ENCODE results near the gene TEP1. TPM values are rescaled to one million over a fixed set of nuclear protein-coding genes. Genes with fewer than 3 reads are reported as not detected.
"Not testable (repeated sequence)": the region's sequence is repeated elsewhere in the genome, so short reads cannot be mapped to it uniquely, and the experiment has no call there.

The TEP1 gene
- total and polyA plus RNA-seq, 2 of the 13 experiments (the other 11 are each of a cell fraction or from before 2014, with no cell fraction given), result 11.0 to 12.8 TPM

- DNase-seq (ENCODE audit: low spot score); FAIRE-seq; H3K4me2 ChIP-seq (ENCODE audit: low read depth, low read length); H3K9me3 ChIP-seq (ENCODE audit: low read length); H3K4me3 ChIP-seq (replicated peaks in 1 of 3; ENCODE audit: insufficient read depth in 1 of 3, low read depth in 2 of 3, low read length in 3 of 3); H3K27ac ChIP-seq (ENCODE audit: extremely low read length, insufficient read depth, low read length); intact Hi-C loops (cut with micrococcal nuclease; ENCODE audit: unreplicated experiment); CTCF ChIA-PET (ENCODE audit: low intra/inter-chr PET ratio, low total read pairs); ATAC-seq; H3K27me3 ChIP-seq (ENCODE audit: control insufficient read depth in 1 of 2, insufficient read depth in 2 of 2, low read length in 2 of 2); BruUV-seq (replicated peaks); H2AFZ ChIP-seq (ENCODE audit: low read length); H4K20me1 ChIP-seq (ENCODE audit: insufficient read depth, low read length); H3K9ac ChIP-seq (ENCODE audit: insufficient read depth, low read depth, low read length); TF ChIP-seq ATF7, CREB1 (CRISPR knock-in tag; IDR thresholded peaks at IDR 0.05): not testable (repeated sequence)
- TF ChIP-seq ATF7 (IDR thresholded peaks at IDR 0.05) (peak; percentile 96), CREB1 (IDR thresholded peaks at IDR 0.05) (0 out of 2 replicates have a peak, but pooled peaks have one; percentile 16)
- Histone ChIP-seq H3K36me3 (replicated peaks in 1 of 2; ENCODE audit: control insufficient read depth in 1 of 2, insufficient read depth in 2 of 2, low read length in 2 of 2) (peaks cover 25 to 58% of the 10 kb centered on the region in 2 experiments), H3K79me2 (ENCODE audit: insufficient read depth, low read length) (peaks cover 30% of the 10 kb centered on the region), H3K4me1 (ENCODE audit: insufficient read depth, low read length) (peaks cover 24% of the 10 kb centered on the region)
- POLR2A ChIA-PET, result interaction anchor here (1.0 to 4.0 kb wide), 3 partner anchors 9 to 40 kb away, joined by 3 to 54 read pairs (median 4); partner anchors contain the start of genes PIP4P1 and TEP1
- in situ Hi-C loops (cut with HindIII; ENCODE audit: extremely low pct_ligation_motif_present, low pct_unique_long_range_greater_than_20kb), result loop anchor here (25.0 kb wide), 2 partner anchors 116 to 159 kb away; partner anchors contain the start of genes CCNB1IP1 and PARP2
- 96% methylated on average over 8 of the region's 8 CpGs for WGBS (ENCODE audit: low lambda C conversion rate)
These were observed 39.5 kb upstream of the TEP1 start for GRCh38 chr14:20452831-20453230.

DNA sequence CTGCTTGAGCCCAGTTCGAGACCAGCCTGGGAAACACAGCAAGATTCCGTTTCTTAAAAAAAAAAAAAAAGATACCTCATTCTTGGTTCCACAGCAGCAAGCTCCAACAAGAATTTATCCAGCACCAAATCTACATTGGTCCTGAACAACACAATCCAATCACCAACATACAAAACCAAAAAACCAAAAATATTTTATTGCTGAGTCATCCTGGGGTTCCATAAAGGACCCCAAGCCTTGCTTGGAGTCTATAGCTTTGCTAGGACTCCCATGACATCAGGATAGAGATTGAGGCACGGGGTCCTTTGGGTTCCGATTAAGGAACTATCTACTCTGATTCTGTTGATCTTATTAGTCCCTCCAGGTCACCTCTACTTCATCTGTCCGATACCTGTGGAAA lies 33.6 kb upstream of the TEP1 start:
- intact Hi-C loops (cut with micrococcal nuclease; ENCODE audit: unreplicated experiment), result no loop called here
- no peak overlapping the region for H2AFZ ChIP-seq (ENCODE audit: low read length)
- CTCF ChIA-PET (ENCODE audit: low intra/inter-chr PET ratio, low total read pairs), result no interaction called here
- DNase-seq (ENCODE audit: low spot score) (no peak), FAIRE-seq (no peak), ATAC-seq (no peak)
- TF ChIP-seq NFE2L2 (IDR thresholded peaks at IDR 0.05; ENCODE audit: low read length) (peak; percentile 96), ZNF441 (CRISPR knock-in tag; IDR thresholded peaks at IDR 0.05; ENCODE audit: borderline replicate concordance) (no peak), ZNF691 (CRISPR knock-in tag; IDR thresholded peaks at IDR 0.05; ENCODE audit: borderline replicate concordance, low read depth) (no peak), SIX4 (CRISPR knock-in tag; IDR thresholded peaks at IDR 0.05) (no peak), MAFK (conservative IDR thresholded peaks at IDR 0.05 in 1 of 2, IDR thresholded peaks at IDR 0.05 in 1 of 2; ENCODE audit: low read length in 2 of 2) (peak; percentile 69 to 76)
- no peaks in the 10 kb centered on the region for H3K79me2 ChIP-seq (ENCODE audit: insufficient read depth, low read length)
- no peak overlapping the region for H3K9ac ChIP-seq (ENCODE audit: insufficient read depth, low read depth, low read length)
- peaks cover 22 to 61% of the 10 kb centered on the region in 2 experiments for H3K36me3 ChIP-seq (replicated peaks in 1 of 2; ENCODE audit: control insufficient read depth in 1 of 2, insufficient read depth in 2 of 2, low read length in 2 of 2)
- H3K4me2 ChIP-seq (ENCODE audit: low read depth, low read length), result no peak overlapping the region
- WGBS (ENCODE audit: low lambda C conversion rate), result over 99% methylated on average over 5 of the region's 5 CpGs
- no TSS peak for BruUV-seq (replicated peaks)
- peaks cover 18% of the 10 kb centered on the region for H3K4me1 ChIP-seq (ENCODE audit: insufficient read depth, low read length)
- no peaks in the 10 kb centered on the region for H3K27me3 ChIP-seq (ENCODE audit: control insufficient read depth in 1 of 2, insufficient read depth in 2 of 2, low read length in 2 of 2)
- POLR2A ChIA-PET, result interaction anchor here (3.3 kb wide), 1 partner anchor 8 kb away, joined by 18 read pairs; the partner anchor contains the start of genes APEX1 and OSGEP
- H3K9me3 ChIP-seq (ENCODE audit: low read length), result no peaks in the 10 kb centered on the region
- peak overlapping the region; percentile 31 for H3K27ac ChIP-seq (ENCODE audit: extremely low read length, insufficient read depth, low read length)
- in situ Hi-C loops (cut with HindIII; ENCODE audit: extremely low pct_ligation_motif_present, low pct_unique_long_range_greater_than_20kb), result no loop called here
- no peak overlapping the region for H3K4me3 ChIP-seq (replicated peaks in 1 of 3; ENCODE audit: insufficient read depth in 1 of 3, low read depth in 2 of 3, low read length in 3 of 3)
- no peaks in the 10 kb centered on the region for H4K20me1 ChIP-seq (ENCODE audit: insufficient read depth, low read length)
